GM23338 (cell line): ENCODE data around the gene ALG6.

Experiments
- CREB1 ChIP-seq: fragments of 250-450 bp; sonication (Bioruptor Pico); IDR thresholded peaks from 2 replicates; pipeline ENCODE4 v1.5.0; 2020; ENCODE audit warnings: low read depth, mild to moderate bottlenecking, moderate library complexity
- CTCF ChIP-seq, 2 experiments: fragments of 200-600 bp in 1 of 2; sonication (generic) in 1 of 2; conservative IDR thresholded peaks; 2 replicates each; pipeline versions ENCODE4 v1.5.1 to v1.6.1; 2016 to 2017; ENCODE audit warnings: antibody characterized with exemption in 2 of 2, low read depth in 2 of 2, mild to moderate bottlenecking in 2 of 2, moderate library complexity in 1 of 2
- ETS1 ChIP-seq: IDR thresholded peaks from 2 replicates; pipeline ENCODE4 v1.6.1; 2016; ENCODE audit warnings: antibody characterized with exemption
- EZH2 ChIP-seq: fragments of 200-600 bp; sonication (generic); IDR thresholded peaks from one replicate; pipeline ENCODE4 v1.8.0; 2017; ENCODE audit warnings: antibody characterized with exemption, mild to moderate bottlenecking, low read depth; ENCODE audit not compliant: unreplicated experiment
- EZH2phosphoT487 ChIP-seq: fragments of 200-600 bp; sonication (generic); IDR thresholded peaks from one replicate; pipeline ENCODE4 v1.8.1; 2018; ENCODE audit warnings: antibody characterized with exemption; ENCODE audit not compliant: unreplicated experiment
- JUNB ChIP-seq: IDR thresholded peaks from one replicate; pipeline ENCODE4 v1.6.1; 2016; ENCODE audit warnings: antibody characterized with exemption; ENCODE audit not compliant: unreplicated experiment
- NANOG ChIP-seq: IDR thresholded peaks from 2 replicates; pipeline ENCODE4 v1.6.1; 2016; ENCODE audit warnings: antibody characterized with exemption, borderline replicate concordance
- POLR2AphosphoS5 ChIP-seq: IDR thresholded peaks from 2 replicates; pipeline ENCODE4 v1.6.1; 2016; ENCODE audit warnings: antibody characterized with exemption, low read depth
- REST ChIP-seq: IDR thresholded peaks from one replicate; pipeline ENCODE4 v1.6.1; 2018; ENCODE audit warnings: antibody characterized with exemption; ENCODE audit not compliant: unreplicated experiment
- STAT1 ChIP-seq: IDR thresholded peaks from one replicate; pipeline ENCODE4 v1.6.1; 2016; ENCODE audit warnings: antibody characterized with exemption; ENCODE audit not compliant: unreplicated experiment
- ZNF331 ChIP-seq: fragments of 250-450 bp; sonication (Bioruptor Pico); IDR thresholded peaks from 2 replicates; pipeline ENCODE4 v1.5.0; 2020; ENCODE audit warnings: low read depth, mild to moderate bottlenecking, moderate library complexity

GRCh38 chr1:63423649-63424048 lies 56.2 kb downstream of the ALG6 start:
- TF ChIP-seq REST (no peak), CTCF (conservative IDR thresholded peaks at IDR 0.05; ENCODE audit: low read depth in 2 of 2) (no peak), EZH2phosphoT487 (no peak), EZH2 (no peak), POLR2AphosphoS5 (no peak), CREB1 (no peak), ETS1 (no peak), JUNB (no peak), ZNF331 (CRISPR knock-in tag) (no peak), STAT1 (no peak), NANOG (no peak)
